IPS-20b (cell line): ENCODE data around the gene FOXJ3.

Experiments
- H3K27ac ChIP-seq: one replicate; pipeline ENCODE4 v1.5.1; 2013; ENCODE audit warnings: low read length
- H3K27me3 ChIP-seq: 2 replicates; pipeline ENCODE4 v1.6.1; 2013; ENCODE audit warnings: mild to moderate bottlenecking, low read length, inconsistent platforms; ENCODE audit not compliant: insufficient read depth
- H3K36me3 ChIP-seq: 2 replicates; pipeline ENCODE4 v1.6.1; 2013; ENCODE audit warnings: low read depth, mild to moderate bottlenecking, inconsistent platforms, low read length, moderate library complexity; ENCODE audit not compliant: insufficient read depth
- H3K4me1 ChIP-seq: 2 replicates; pipeline ENCODE4 v1.6.1; 2013; ENCODE audit warnings: mild to moderate bottlenecking, control low read depth, inconsistent platforms, low read length, moderate library complexity; ENCODE audit not compliant: insufficient read depth
- H3K4me3 ChIP-seq: 2 replicates; pipeline ENCODE4 v1.5.1; 2013; ENCODE audit warnings: mild to moderate bottlenecking, low read length, inconsistent platforms
- H3K9ac ChIP-seq: 2 replicates; pipeline ENCODE4 v1.6.1; 2013; ENCODE audit warnings: low read depth, mild to moderate bottlenecking, inconsistent platforms, low read length, moderate library complexity
- H3K9me3 ChIP-seq: 2 replicates; pipeline ENCODE4 v1.6.1; 2013; ENCODE audit warnings: mild to moderate bottlenecking, low read depth, low read length, inconsistent platforms; ENCODE audit not compliant: insufficient read depth

Gene FOXJ3

GRCh38 chr1:42145764-42146625 is 189.0 kb downstream of the FOXJ3 start:
- no peaks in the 10 kb centered on the region for H3K4me1 ChIP-seq
- H3K9ac ChIP-seq: no peak overlapping the region
- H3K36me3 ChIP-seq: no peaks in the 10 kb centered on the region
- H3K27me3 ChIP-seq: no peaks in the 10 kb centered on the region
- H3K9me3 ChIP-seq: no peaks in the 10 kb centered on the region
- H3K4me3 ChIP-seq: no peak overlapping the region
- no peak overlapping the region for H3K27ac ChIP-seq

- Histone ChIP-seq H3K36me3 (no peaks in the 10 kb centered on the region), H3K4me3 (no peak overlapping the region), H3K9me3 (no peaks in the 10 kb centered on the region), H3K27ac (no peak overlapping the region), H3K9ac (no peak overlapping the region), H3K4me1 (no peaks in the 10 kb centered on the region), H3K27me3 (no peaks in the 10 kb centered on the region)
Measured at GRCh38 chr1:42145389-42145716, 189.7 kb downstream of the FOXJ3 start.

DNA sequence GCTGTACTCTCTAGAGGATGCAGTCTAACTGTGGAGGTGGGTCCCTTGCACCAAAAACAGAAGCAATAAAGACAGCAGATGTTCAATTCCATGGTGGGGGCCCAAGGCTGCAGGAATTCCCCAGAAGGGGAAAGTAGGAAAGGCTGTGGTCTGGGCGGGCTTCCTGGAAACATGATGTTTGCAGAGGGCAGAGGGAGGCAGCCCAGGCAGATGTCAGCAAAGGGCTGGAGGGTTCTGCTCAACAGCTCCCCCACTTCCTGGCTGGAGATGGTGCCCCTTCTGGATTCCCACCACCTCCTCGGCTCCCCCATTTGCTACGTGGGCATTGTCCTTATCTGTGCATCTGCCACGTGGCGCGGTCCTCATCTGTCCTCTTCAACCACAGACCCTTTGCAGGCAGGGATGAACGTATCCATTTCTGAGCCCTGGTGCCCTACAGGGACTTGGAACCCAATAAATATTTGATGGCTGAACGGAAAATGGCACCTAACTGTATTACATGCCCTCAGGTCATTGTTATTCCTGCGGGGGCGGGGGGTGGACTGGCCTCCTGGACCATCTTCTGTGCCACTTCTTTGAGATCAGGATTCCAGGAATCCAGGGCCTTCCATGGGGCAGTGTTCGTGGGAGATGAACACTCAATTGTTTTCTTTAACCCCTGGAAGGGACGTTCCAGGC is 190.2 kb downstream of the FOXJ3 start:
- Histone ChIP-seq H3K27ac (no peak overlapping the region), H3K4me1 (no peaks in the 10 kb centered on the region), H3K9me3 (no peaks in the 10 kb centered on the region), H3K36me3 (no peaks in the 10 kb centered on the region), H3K9ac (no peak overlapping the region), H3K4me3 (no peak overlapping the region), H3K27me3 (no peaks in the 10 kb centered on the region)

- Histone ChIP-seq H3K4me1 (no peaks in the 10 kb centered on the region), H3K27ac (no peak overlapping the region), H3K4me3 (no peak overlapping the region), H3K9me3 (no peaks in the 10 kb centered on the region), H3K27me3 (no peaks in the 10 kb centered on the region), H3K9ac (no peak overlapping the region), H3K36me3 (no peaks in the 10 kb centered on the region)
Measured at GRCh38 chr1:42143896-42144710, 190.9 kb downstream of the FOXJ3 start.

GRCh38 chr1:42142894-42143675 is 191.9 kb downstream of the FOXJ3 start:
- H3K36me3 ChIP-seq: no peaks in the 10 kb centered on the region
- no peak overlapping the region for H3K9ac ChIP-seq
- H3K4me3 ChIP-seq: no peak overlapping the region
- H3K9me3 ChIP-seq: no peaks in the 10 kb centered on the region
- no peaks in the 10 kb centered on the region for H3K27me3 ChIP-seq
- H3K27ac ChIP-seq: no peak overlapping the region
- no peaks in the 10 kb centered on the region for H3K4me1 ChIP-seq

- no peaks in the 10 kb centered on the region for H3K4me1 ChIP-seq
Measured at GRCh38 chr1:42141978-42142377, 193.1 kb downstream of the FOXJ3 start.

GRCh38 chr1:42140191-42140590 is 194.8 kb downstream of the FOXJ3 start:
- no peak overlapping the region for H3K4me3 ChIP-seq
- H3K27ac ChIP-seq: no peak overlapping the region
- H3K36me3 ChIP-seq: no peaks in the 10 kb centered on the region
- no peaks in the 10 kb centered on the region for H3K4me1 ChIP-seq
- no peaks in the 10 kb centered on the region for H3K27me3 ChIP-seq
- H3K9ac ChIP-seq: no peak overlapping the region
- H3K9me3 ChIP-seq: no peaks in the 10 kb centered on the region

More at GRCh38 chr1:42141978-42142377, 193.1 kb downstream of the FOXJ3 start:
- no peaks in the 10 kb centered on the region for H3K9me3 ChIP-seq
- no peak overlapping the region for H3K4me3 ChIP-seq
- H3K27me3 ChIP-seq: no peaks in the 10 kb centered on the region
- H3K27ac ChIP-seq: no peak overlapping the region
- no peaks in the 10 kb centered on the region for H3K36me3 ChIP-seq
- no peak overlapping the region for H3K9ac ChIP-seq

DNA sequence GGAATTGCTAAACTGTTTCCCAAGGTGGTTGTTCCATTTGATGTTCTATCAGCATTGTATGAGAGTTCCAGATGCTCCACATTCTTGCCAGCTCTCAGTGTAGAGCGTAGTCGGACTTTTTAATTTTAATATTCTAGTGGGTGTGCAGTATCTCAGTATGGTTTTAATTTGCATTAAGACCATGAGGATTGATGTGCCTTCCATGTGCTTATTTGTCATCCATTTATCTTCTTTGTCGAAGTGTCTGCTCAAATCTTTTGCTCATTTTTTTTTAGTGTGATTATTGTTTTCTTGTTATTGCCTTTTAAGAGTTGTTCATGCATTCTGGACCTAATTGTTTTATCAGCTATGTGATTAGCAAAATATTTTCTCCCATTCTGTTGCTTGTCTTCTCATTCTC is 195.6 kb downstream of the FOXJ3 start:
- Histone ChIP-seq H3K9me3 (no peaks in the 10 kb centered on the region), H3K9ac (no peak overlapping the region), H3K4me1 (no peaks in the 10 kb centered on the region), H3K27me3 (no peaks in the 10 kb centered on the region), H3K4me3 (no peak overlapping the region), H3K27ac (no peak overlapping the region), H3K36me3 (no peaks in the 10 kb centered on the region)

GRCh38 chr1:42138586-42138985 is 196.4 kb downstream of the FOXJ3 start:
- H3K4me3 ChIP-seq: no peak overlapping the region

DNA sequence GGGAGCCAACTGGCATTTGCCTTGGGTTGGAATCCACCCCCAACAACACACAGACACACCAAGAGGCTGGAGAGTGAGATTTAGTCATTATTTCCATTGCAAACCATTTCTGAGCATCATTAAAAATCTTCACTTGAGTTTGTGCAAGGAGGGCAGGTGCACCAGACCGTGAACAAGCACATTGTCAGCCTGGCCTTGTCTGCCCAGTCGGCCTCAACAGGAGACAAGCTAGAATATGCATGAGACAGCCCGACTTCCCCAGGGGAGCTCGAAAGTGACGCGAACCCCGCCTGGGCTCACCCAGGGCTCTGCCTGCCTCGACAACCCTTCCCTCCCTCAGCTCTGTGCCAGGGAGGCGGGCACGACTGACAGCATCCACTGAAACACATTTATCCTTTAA is 197.3 kb downstream of the FOXJ3 start:
- H3K36me3 ChIP-seq: no peaks in the 10 kb centered on the region
- H3K9ac ChIP-seq: no peak overlapping the region
- no peak overlapping the region for H3K4me3 ChIP-seq
- H3K27me3 ChIP-seq: no peaks in the 10 kb centered on the region
- H3K9me3 ChIP-seq: no peaks in the 10 kb centered on the region
- no peak overlapping the region for H3K27ac ChIP-seq
- H3K4me1 ChIP-seq: no peaks in the 10 kb centered on the region

More at GRCh38 chr1:42138586-42138985, 196.4 kb downstream of the FOXJ3 start:
- no peak overlapping the region for H3K9ac ChIP-seq
- no peak overlapping the region for H3K27ac ChIP-seq
- no peaks in the 10 kb centered on the region for H3K9me3 ChIP-seq
- H3K27me3 ChIP-seq: no peaks in the 10 kb centered on the region
- H3K4me1 ChIP-seq: no peaks in the 10 kb centered on the region
- no peaks in the 10 kb centered on the region for H3K36me3 ChIP-seq

GRCh38 chr1:42136466-42136865 is 198.6 kb downstream of the FOXJ3 start:
- H3K27me3 ChIP-seq: no peaks in the 10 kb centered on the region
- H3K36me3 ChIP-seq: no peaks in the 10 kb centered on the region
- no peak overlapping the region for H3K4me3 ChIP-seq
- H3K9me3 ChIP-seq: no peaks in the 10 kb centered on the region
- H3K4me1 ChIP-seq: no peaks in the 10 kb centered on the region
- no peak overlapping the region for H3K9ac ChIP-seq
- no peak overlapping the region for H3K27ac ChIP-seq
